BLaER1 (cell line): ENCODE data around the gene TMCC3.
"Not testable (repeated sequence)": the region's sequence is repeated elsewhere in the genome, so short reads cannot be mapped to it uniquely, and the experiment has no call there.

Source experiments
- H3K27ac ChIP-seq: shearing (Covaris generic); formaldehyde crosslinking; 2 replicates; pipeline ENCODE4 v1.8.1; 2022
- H3K27me3 ChIP-seq: shearing (Covaris generic); formaldehyde crosslinking; 2 replicates; pipeline ENCODE4 v1.8.1; 2022
- H3K36me3 ChIP-seq: shearing (Covaris generic); formaldehyde crosslinking; 2 replicates; pipeline ENCODE4 v1.8.1; 2022
- H3K4me1 ChIP-seq: shearing (Covaris generic); formaldehyde crosslinking; 2 replicates; pipeline ENCODE4 v1.8.1; 2022
- H3K4me2 ChIP-seq: shearing (Covaris generic); formaldehyde crosslinking; 2 replicates; pipeline ENCODE4 v1.8.1; 2022
- H3K4me3 ChIP-seq: shearing (Covaris generic); formaldehyde crosslinking; 2 replicates; pipeline ENCODE4 v1.8.1; 2022
- H3K9ac ChIP-seq: shearing (Covaris generic); formaldehyde crosslinking; 2 replicates; pipeline ENCODE4 v1.8.1; 2022
- H3K9me3 ChIP-seq: shearing (Covaris generic); formaldehyde crosslinking; 2 replicates; pipeline ENCODE4 v1.8.1; 2022
- H4K20me1 ChIP-seq: shearing (Covaris generic); formaldehyde crosslinking; 2 replicates; pipeline ENCODE4 v1.8.1; 2022
- Cebpa-rat ChIP-seq: shearing (Covaris generic); IDR thresholded peaks from 2 replicates; pipeline ENCODE4 v1.8.1; 2022

TMCC3 gene

DNA sequence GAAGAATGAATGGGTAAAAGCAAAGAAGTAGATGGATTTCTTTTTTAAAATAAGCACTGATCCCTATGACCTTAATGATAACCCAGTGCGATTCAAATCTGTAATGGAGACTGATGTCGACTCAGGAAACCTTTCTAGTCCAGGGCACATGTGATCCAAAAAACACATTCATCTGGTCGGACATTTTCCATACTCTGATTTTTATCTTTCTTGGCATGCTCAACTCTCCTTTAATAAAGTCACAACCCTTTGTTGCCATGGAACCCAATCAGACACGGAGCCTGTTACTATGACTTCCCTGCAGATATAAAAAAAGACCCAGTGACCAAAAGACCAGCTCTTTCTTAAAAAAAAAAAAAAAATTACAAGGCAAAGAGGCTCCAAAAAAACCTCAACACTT, 27.9 kb downstream of the TMCC3 start:
- peaks cover 22% of the 10 kb centered on the region for H3K4me1 ChIP-seq
- H3K27ac ChIP-seq: no peak overlapping the region

DNA sequence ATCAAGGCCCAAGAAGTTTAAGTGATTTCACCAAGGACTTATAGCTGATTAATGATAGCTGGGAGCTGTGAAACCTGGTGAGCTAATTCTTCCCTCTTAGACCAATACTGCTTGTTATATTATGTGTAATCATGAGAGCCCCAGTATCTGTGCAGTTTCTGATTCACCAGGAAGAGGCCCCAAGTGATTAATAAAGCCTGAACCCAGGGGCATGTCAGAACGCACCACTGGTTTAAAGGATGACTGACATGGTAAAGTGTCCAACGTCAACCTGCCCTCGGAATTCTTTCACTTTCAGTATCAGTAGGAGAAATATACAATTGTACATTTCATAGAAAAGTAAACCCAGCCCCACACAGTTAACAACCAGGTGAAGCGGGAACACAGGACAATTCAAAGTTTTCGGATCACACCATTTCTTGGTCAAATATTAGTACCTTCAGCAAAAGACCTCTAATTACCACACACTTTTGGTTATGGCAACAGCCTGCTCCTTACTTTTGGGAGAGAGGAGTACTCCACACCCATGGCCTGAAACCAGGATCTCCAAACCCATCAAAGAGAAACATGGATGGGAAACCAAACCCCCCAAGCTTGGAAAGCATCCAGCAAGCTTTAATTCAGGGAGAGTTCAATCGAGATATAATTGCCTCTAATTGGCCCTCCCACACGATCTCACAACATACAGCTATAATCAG, 28.5 kb downstream of the TMCC3 start:
- Histone ChIP-seq H3K4me3 (peak overlapping the region; percentile 35), H3K9ac (peak overlapping the region; percentile 56), H4K20me1 (no peaks in the 10 kb centered on the region), H3K36me3 (no peaks in the 10 kb centered on the region), H3K27me3 (no peaks in the 10 kb centered on the region), H3K4me1 (peaks cover 22% of the 10 kb centered on the region), H3K27ac (peak overlapping the region; percentile 52), H3K9me3 (peaks cover 35% of the 10 kb centered on the region), H3K4me2 (peak overlapping the region; percentile 70)
- no peak for TF ChIP-seq Cebpa-rat

More for the DNA sequence above, 27.9 kb downstream of the TMCC3 start:
- H3K9me3 ChIP-seq: peaks cover 35% of the 10 kb centered on the region
- no peaks in the 10 kb centered on the region for H4K20me1 ChIP-seq
- TF ChIP-seq Cebpa-rat: no peak
- peak overlapping the region; percentile 70 for H3K4me2 ChIP-seq
- no peak overlapping the region for H3K9ac ChIP-seq
- H3K36me3 ChIP-seq: no peaks in the 10 kb centered on the region
- no peak overlapping the region for H3K4me3 ChIP-seq
- H3K27me3 ChIP-seq: no peaks in the 10 kb centered on the region

DNA sequence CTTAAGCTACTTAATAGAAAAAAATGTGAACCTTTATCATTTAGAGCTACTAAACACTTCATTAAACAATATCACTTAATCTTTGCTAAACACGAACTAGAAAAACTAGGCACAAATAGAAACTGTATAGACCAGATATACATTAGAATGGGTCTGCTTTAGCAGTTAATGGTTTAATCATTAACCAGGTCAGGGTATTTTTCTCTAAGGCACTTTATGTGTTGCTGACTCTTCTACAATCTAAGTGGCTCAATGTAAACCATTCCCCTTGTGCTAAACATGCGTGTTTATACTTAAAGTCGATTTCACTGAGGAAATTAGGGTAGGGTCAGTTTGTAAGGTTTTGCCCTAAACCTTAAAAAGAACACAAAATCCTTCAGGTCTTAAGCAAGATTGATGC, 29.7 kb downstream of the TMCC3 start:
- Histone ChIP-seq H3K27ac (no peak overlapping the region), H3K4me2 (no peak overlapping the region), H3K36me3 (no peaks in the 10 kb centered on the region), H4K20me1 (no peaks in the 10 kb centered on the region), H3K27me3 (no peaks in the 10 kb centered on the region), H3K9ac (no peak overlapping the region), H3K4me1 (peaks cover 22% of the 10 kb centered on the region), H3K4me3 (no peak overlapping the region), H3K9me3 (peaks cover 26% of the 10 kb centered on the region)
- TF ChIP-seq Cebpa-rat: no peak

DNA sequence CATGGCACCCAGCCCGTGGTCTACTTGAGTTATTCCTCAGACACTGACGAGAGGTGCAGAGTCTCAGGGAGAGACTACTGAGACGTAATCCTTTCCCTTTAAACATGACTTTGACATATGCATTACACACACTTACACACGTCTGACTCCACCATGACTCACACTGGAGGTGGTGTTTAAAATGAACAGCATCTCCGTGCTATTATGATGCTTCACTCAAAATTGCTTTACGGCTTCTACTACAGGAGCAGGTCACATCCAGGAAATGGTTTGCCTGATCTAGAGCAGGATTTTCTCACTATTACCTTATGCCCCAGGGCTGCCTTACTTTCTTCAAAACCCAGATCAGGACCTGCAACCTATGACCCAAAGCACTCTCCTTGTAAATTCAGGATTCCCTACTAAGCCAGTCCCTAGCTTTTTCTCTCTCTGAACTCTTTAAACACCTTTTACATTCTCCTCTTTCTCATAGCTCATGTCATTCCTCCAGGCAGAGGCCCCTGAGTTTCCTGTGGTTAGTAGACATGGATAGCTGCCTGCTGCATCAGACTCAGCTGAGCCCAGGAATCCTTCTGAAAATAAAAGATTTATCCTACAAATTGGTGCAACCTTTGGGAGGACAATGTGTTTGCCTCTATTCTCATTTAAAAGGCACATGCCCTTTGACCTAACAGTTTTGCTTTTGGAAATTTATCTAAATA, 31.2 kb downstream of the TMCC3 start:
- peaks cover 29% of the 10 kb centered on the region for H3K4me1 ChIP-seq
- H3K27me3 ChIP-seq: no peaks in the 10 kb centered on the region
- no peak overlapping the region for H3K4me3 ChIP-seq
- peaks cover 11% of the 10 kb centered on the region; the same call in 1 of the 2 replicates for H3K9me3 ChIP-seq
- no peak overlapping the region for H3K9ac ChIP-seq
- no peaks in the 10 kb centered on the region for H3K36me3 ChIP-seq
- H4K20me1 ChIP-seq: no peaks in the 10 kb centered on the region
- H3K4me2 ChIP-seq: no peak overlapping the region
- no peak overlapping the region for H3K27ac ChIP-seq
- TF ChIP-seq Cebpa-rat: no peak

DNA sequence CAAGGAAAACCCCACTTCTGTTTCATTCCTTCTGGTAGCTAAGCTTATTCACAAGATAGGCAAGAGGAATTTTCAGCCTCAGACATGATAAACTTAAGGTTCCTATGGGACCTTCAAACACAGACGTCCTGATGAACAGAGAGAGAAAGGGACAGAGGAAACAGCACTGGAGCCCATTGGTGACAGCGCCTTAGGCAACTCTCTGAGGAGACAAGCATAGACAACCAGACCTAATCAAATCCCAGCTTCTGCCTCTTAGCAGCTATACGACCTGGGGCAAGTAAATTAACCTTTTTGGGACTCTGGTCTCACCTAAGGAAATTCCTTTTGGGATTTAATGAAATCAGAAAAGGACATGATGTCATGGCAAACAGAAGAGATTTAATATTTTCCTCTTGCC, 33.3 kb downstream of the TMCC3 start:
- Histone ChIP-seq H3K27ac (no peak overlapping the region), H3K9me3 (no peaks in the 10 kb centered on the region), H3K9ac (no peak overlapping the region), H3K4me1 (peaks cover 24% of the 10 kb centered on the region), H3K27me3 (no peaks in the 10 kb centered on the region), H3K4me3 (no peak overlapping the region), H3K4me2 (no peak overlapping the region), H3K36me3 (no peaks in the 10 kb centered on the region), H4K20me1 (no peaks in the 10 kb centered on the region)
- TF ChIP-seq Cebpa-rat: no peak

DNA sequence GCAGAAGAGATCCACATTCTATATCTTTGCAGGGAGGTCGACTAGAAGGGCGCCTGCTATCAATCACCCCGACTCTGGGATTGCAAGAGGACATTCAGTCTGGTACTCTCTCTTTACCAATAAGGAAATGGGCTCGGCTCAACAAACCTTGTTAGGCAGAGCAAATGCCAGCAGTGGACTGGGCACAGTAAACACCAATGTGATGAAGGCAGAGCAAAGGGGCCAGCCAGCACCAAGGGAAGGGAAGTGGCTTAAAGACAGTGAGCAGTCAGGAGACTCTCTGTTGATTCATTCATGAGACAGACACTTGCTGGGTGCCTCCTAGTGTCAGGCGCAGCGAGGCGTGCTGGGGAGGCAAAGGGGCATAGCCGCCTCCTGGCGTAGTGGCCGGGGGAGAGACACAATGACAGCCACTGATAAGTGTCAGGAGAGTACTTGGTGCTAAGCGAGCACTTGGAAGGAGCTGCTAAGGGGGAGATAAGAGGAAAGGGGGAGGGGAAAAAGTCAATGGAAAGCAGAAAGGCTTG, 34.1 kb downstream of the TMCC3 start:
- TF ChIP-seq Cebpa-rat: no peak
- no peak overlapping the region for H3K4me3 ChIP-seq
- H3K27me3 ChIP-seq: no peaks in the 10 kb centered on the region
- H4K20me1 ChIP-seq: no peaks in the 10 kb centered on the region
- H3K27ac ChIP-seq: no peak overlapping the region
- H3K4me2 ChIP-seq: no peak overlapping the region
- no peaks in the 10 kb centered on the region for H3K9me3 ChIP-seq
- H3K9ac ChIP-seq: no peak overlapping the region
- H3K4me1 ChIP-seq: peaks cover 15% of the 10 kb centered on the region
- no peaks in the 10 kb centered on the region for H3K36me3 ChIP-seq

DNA sequence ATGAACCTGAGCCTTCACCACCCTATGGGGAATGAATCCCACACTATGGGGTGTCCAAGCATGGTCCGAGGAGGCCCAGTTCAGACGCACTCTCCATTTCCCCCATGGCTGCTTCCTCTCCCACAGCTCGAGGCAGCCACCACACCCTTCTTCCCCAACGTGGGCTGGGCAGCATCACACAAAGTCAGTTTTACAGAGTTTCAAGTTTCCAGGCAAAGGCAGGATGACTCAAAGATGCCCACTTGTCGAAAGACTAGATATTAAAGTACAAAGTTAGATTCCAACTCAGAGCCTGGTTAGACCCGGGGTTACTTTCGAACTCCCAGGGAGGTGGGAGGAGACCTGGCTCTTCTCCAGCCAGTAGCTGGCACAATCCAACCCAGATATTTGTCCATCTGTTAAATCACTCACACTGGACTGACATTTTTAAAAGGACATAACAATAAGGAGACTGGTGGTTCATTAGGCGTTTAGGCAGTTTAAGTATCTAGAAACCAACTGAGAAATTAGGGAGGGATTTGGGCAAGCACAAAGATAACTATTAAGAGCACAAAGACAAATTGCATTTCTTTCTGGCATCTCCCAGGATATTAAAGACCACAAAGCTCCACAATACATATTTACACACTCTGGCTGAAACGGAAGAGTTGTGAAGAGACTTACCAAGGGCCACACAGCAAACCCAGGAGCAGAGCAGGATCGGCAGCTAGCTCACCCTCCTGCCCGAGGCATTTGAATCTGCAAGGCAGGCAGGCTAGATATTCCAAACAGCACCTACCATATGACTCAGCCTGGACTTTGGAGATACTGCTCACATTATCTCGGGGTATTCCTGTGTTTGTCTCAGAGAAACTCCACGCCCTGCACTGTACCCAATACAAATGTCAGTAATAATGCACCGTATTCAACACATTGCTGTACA, 34.8 kb downstream of the TMCC3 start:
- Histone ChIP-seq H3K9me3 (no peaks in the 10 kb centered on the region), H4K20me1 (no peaks in the 10 kb centered on the region), H3K4me2 (no peak overlapping the region), H3K9ac (no peak overlapping the region), H3K27me3 (no peaks in the 10 kb centered on the region), H3K4me1 (peaks cover 12% of the 10 kb centered on the region), H3K36me3 (no peaks in the 10 kb centered on the region), H3K4me3 (no peak overlapping the region), H3K27ac (no peak overlapping the region)
- TF ChIP-seq Cebpa-rat: no peak

DNA sequence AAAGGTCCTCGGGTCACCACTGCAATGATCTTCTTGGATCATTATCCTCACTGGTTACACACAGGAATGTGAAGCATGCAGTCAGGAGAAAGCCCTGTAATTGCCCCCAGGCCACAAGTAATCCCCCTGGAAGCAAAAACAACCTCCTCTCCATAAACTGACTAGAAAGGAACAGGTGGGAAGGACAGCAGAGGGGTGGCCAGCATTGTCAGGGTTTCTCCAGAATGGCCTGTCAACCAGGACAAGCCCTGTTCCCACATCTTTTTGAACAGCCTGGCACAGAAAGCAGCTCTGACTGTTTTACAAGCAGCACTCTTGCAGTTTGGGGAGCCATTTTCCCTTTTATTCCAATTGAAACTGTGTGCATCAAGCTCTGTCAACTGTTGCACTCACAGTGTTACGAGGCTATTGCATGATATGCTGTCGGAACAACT, 36.1 kb downstream of the TMCC3 start:
- no peak overlapping the region for H3K4me3 ChIP-seq
- H3K9me3 ChIP-seq: no peaks in the 10 kb centered on the region
- no peaks in the 10 kb centered on the region for H3K27me3 ChIP-seq
- H3K4me2 ChIP-seq: no peak overlapping the region
- H3K27ac ChIP-seq: no peak overlapping the region
- no peak for TF ChIP-seq Cebpa-rat
- peaks cover 10% of the 10 kb centered on the region for H3K4me1 ChIP-seq
- H3K9ac ChIP-seq: no peak overlapping the region
- H3K36me3 ChIP-seq: no peaks in the 10 kb centered on the region
- H4K20me1 ChIP-seq: no peaks in the 10 kb centered on the region

DNA sequence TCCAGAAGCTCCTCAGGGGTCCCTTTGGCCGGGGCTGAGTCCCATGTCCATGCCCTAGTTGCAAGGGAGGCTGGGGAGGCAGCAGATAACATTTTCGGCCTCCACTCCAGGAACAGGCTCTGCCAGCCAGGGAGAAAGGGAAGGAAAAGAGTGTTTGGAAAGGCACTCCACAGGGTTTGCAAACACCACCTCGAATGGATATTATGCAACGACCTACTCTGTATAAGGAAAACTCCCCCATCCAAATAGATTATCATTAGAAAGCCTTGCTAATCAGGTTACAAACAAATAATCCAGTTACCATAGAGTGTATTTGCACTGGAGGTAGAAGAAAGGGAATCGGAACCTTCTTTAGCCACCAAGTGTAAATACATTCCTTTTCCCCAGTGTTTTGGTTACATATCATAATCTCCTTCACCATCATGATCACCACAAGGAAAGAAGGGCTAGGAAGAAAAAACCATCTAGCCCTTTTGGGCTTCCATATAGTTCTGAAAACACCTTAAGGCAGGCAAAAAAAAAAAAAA, 40.4 kb downstream of the TMCC3 start:
- Histone ChIP-seq H3K4me2 (no peak overlapping the region), H4K20me1 (no peaks in the 10 kb centered on the region), H3K9ac (no peak overlapping the region), H3K27me3 (no peaks in the 10 kb centered on the region), H3K9me3 (peaks cover 24% of the 10 kb centered on the region), H3K4me1 (peaks cover 2% of the 10 kb centered on the region), H3K27ac (no peak overlapping the region), H3K36me3 (no peaks in the 10 kb centered on the region), H3K4me3 (no peak overlapping the region)
- TF ChIP-seq Cebpa-rat: no peak

DNA sequence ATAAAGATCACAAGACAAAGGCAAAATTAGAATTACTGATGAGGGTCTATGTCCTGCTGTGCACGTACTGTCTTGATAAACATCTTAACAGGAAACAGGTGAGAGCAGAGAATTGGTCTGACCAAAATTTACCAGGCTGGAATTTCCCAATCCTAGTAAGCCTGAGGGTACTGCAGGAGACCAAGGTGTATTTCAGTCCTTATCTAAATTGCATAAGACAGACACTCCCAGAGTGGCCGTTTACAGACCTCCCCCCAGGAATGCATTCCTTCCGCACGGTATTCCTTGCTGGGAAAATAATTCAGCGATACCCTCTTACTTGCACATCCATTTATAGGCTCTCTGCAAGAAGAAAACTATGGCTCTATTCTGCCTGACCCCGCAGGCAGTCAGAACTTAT, 43.5 kb downstream of the TMCC3 start:
- H3K4me1 ChIP-seq, H3K9ac ChIP-seq, H3K4me3 ChIP-seq: not testable (repeated sequence)

More for the DNA sequence above, 43.5 kb downstream of the TMCC3 start:
- H3K27me3 ChIP-seq, H4K20me1 ChIP-seq, H3K4me2 ChIP-seq, H3K27ac ChIP-seq, H3K36me3 ChIP-seq: not testable (repeated sequence)
- peaks cover 24% of the 10 kb centered on the region for H3K9me3 ChIP-seq
